GM18507 (cell line): Measurements from ENCODE around the gene VPS9D1.

Experiments used
- DNase-seq: peaks from one replicate; pipeline ENCODE4 v3.0.0; 2011; ENCODE audit warnings: low read depth; ENCODE audit not compliant: insufficient read length; ENCODE audit errors: extremely low spot score
- FAIRE-seq: peaks from 2 replicates; lab custom pipeline; 2011; peaks lifted over from hg19 to GRCh38; lab: Jason Lieb, UNC

Gene VPS9D1

GRCh38 chr16:89733322-89733721, 12.6 kb upstream of the VPS9D1 start:
- DNase-seq, result no peak

DNA sequence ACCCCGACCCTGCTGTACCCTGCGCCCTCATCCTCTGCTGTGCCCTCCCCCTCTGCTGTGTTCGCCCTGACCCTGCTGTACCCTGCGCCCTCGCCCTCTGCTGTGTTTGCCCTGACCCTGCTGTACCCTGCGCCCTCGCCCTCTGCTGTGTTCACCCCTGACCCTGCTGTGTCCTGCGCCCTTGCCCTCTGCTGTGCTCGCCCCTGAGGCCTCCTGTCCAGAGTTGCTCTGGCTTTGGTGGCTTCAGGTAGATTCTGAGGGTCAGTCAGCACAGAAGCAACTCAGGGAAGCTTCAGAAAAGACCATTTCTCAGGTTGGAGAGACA, 12.2 kb upstream of the VPS9D1 start:
- DNase-seq (no peak), FAIRE-seq (no peak)

More at GRCh38 chr16:89733322-89733721, 12.6 kb upstream of the VPS9D1 start:
- FAIRE-seq, result no peak

- DNase-seq, result no peak
- no peak for FAIRE-seq
Measured at GRCh38 chr16:89732142-89732917, 11.6 kb upstream of the VPS9D1 start.

DNA sequence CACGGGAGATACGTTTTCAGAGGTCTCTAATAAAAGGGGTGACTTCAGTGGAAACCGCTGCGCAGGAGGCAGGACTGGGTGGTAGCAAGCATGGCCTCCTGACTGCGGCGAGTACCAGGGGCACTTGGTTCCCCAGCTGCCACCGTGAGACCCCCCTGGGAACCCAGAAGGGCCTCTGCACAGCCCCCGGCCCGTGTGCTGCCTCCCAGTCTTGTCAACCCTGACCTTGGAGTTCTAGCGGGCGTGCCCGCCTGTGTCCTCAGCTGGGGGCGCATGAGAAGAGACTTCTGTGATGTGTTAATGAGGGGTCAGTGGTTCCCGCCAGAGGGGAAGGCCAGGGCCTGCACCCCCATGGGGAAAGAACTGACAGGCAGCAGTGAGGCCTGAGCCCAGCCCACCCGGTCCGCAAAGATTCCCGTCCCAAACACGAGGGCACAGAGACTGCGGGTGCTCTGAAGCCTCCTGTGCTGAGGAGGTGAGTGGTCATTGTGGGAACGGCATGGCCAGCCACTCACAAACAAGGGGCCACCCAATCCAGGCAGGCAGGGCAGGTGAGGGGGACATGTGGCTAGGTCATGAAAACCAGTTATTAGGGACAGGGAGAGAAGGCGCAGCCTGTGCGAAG, 10.0 kb upstream of the VPS9D1 start:
- no peak for FAIRE-seq

GRCh38 chr16:89729863-89730593, 9.3 kb upstream of the VPS9D1 start:
- FAIRE-seq (no peak), DNase-seq (no peak)

More for the DNA sequence above, 10.0 kb upstream of the VPS9D1 start:
- no peak for DNase-seq

DNA sequence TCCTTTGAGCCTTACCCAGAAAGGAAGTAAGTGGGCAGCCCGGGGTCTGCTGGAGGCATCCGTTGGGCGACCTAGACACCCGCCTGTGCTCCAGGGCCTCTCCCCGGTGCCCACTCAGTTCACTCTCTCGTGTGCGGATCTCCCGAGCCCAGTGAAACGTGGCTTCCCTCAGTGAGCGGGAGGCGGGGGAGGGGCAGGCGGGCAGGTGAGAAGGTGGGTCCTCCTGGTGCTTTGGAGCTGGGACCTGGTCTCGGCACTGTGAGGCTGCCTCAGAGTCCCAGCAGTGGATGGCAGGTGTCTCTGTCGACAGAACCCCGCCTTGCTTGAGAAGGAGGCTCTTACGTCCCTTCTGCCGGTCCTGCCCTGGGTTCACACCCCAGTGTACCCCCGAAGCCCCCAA, 8.6 kb upstream of the VPS9D1 start:
- no peak for FAIRE-seq
- no peak for DNase-seq

- DNase-seq (no peak), FAIRE-seq (no peak)
Measured at GRCh38 chr16:89727406-89728120, 6.9 kb upstream of the VPS9D1 start.

DNA sequence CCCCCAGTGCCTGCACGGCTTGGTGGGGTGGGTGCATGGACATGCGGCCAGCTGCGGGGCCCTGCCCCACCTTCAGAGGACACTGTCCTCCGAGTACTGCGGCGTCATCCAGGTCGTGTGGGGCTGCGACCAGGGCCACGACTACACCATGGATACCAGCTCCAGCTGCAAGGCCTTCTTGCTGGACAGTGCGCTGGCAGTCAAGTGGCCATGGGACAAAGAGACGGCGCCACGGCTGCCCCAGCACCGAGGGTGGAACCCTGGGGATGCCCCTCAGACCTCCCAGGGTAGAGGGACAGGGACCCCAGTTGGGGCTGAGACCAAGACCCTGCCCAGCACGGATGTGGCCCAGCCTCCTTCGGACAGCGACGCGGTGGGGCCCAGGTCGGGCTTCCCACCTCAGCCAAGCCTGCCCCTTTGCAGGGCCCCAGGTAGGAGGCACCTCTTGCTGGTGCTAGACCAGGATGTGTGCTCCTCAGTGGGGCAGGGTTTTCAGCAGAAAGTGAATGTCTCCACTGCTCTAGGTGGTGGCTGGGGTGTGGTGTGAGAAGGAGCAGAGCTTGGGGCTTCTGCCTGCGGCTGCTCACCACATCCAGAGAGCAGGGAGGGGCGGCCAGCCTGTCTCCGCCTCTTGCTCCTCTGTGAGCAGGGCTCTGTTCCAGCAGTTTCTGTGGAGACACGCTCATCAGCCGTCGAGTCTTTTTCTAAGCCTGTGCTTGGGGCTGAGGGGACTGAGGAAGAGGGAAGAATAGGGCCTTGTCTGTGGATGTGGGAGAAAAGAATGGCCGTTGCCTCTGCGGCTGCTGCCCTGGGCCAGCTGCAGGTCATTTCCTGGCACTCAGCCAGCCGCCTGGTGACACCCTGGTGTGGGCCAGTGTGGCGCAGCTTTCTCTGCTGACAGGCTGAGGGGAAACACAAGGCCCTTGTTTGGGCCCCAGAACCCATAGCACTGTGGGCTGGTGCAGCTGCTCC, 2.9 kb upstream of the VPS9D1 start:
- no peak for DNase-seq
- no peak for FAIRE-seq

DNA sequence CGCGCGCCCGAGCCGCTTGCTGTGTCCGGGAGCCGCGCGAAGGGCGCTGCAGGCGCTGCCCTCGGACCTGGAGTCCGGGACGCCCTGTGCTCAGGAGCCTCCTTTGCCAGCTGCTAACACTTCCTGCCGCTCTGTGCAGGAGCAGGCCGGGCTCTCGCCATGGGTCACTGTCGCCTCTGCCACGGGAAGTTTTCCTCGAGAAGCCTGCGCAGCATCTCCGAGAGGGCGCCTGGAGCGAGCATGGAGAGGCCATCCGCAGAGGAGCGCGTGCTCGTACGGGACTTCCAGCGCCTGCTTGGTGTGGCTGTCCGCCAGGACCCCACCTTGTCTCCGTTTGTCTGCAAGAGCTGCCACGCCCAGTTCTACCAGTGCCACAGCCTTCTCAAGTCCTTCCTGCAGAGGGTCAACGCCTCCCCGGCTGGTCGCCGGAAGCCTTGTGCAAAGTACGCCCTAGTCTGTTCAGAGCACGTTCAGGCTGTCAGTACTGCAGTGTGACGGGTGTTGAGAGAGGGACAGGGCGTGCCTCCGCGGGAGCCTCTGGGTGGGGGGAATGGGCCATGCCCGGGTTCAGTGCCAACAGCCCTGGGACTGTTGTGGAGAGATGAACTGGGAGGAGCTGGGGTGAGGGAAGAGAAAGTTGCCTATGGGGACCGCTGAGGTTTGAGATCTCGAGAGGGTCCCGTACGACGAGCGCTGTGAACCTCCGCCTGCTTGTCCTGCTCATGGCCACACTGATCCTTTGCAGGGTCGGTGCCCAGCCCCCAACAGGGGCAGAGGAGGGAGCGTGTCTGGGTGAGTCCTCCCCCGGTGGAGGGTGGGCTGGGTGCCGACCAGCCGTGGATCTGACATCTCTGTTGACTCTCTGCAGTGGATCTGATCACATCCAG, 1.9 kb upstream of the VPS9D1 start:
- DNase-seq (no peak), FAIRE-seq (peak; percentile 83)

DNA sequence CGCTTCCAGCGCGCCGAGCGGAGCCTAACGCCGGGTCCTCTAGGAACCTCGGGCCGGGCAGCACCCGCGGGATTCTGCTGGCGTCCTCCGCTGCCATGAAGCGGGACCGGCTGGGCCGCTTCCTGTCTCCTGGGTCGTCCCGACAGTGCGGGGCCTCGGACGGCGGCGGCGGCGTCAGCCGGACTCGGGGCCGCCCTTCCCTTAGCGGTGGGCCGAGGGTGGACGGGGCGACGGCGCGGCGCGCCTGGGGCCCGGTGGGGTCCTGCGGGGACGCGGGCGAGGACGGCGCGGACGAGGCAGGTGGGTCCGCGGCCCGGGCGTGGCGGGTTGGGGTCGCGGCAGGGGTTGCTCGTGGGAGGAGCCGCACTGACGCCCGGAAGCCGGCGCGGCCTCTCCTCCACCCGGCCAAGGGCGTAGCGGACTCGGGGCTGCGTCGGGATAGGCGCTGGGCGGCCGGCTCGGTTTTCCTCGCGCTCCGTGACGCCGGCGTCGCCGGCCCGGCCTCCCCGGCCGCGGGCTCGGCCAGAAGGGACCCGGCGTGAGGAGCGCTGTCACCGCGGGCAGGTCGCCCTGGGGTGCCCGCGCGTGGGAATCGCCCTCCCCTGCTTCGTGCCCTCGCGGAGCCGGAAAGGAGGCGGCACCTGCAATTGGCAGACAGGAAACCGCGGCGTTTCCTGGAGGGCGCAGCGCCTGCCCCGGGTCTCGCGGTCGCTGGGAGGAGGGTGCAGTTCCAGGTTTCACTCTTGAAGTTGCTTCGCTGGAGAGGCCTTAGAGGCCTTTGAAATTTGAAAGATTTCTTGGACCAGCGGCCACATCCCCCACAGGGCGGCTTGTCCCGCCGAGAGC, 1.1 kb upstream of the VPS9D1 start:
- DNase-seq (no peak), FAIRE-seq (peak; percentile 66)

DNA sequence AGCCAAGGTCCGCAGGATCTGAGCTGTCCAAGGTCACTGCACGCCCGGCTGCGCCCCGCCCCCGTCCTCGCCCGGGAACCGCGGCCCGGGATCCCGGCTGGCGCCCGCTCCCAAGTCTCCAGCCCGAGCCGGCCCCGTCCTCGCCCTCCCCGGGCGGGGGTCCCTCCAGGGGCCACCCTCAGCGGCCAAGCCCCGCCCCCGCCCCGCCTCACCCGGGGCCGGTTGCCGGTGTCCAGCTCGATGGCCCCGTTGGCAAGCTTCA, 216 bp downstream of the VPS9D1 start:
- FAIRE-seq (no peak), DNase-seq (no peak)

DNA sequence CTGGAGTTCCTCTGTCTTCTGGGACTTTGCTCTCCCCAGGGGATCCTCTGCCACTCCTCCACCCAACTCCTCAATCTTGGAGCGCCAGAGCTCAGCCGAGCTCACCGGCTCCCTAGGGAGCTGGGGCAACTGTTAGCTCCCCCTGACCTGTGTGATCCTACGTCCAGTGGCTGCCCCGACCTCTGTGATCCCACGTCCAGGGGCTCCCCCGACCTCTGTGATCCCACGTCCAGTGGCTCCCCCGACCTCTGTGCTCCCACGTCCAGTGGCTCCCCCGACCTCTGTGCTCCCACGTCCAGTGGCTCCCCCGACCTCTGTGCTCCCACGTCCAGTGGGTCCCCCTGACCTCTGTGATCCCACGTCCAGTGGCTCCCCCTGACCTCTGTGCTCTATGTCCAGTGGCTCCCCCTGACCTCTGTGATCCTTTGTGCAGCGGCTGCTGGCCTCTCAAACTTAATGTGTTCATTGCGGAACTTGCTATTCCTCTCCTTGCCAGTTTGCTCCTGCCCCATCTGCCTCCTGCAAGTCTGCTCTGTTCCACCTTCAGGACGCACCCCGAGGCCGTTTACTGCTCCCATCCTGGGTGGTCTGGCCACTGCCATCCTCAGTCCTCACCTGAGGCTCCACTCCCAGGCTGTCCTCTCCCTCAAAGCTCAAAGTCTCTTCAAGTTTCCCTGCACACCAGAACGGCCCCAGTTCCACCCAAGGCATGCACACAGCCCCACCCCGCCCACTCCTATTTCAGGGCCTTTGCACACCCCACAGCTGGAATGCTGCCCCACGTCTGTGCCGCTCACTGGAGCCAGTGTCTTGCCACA, 2.8 kb downstream of the VPS9D1 start:
- DNase-seq (no peak), FAIRE-seq (no peak)

DNA sequence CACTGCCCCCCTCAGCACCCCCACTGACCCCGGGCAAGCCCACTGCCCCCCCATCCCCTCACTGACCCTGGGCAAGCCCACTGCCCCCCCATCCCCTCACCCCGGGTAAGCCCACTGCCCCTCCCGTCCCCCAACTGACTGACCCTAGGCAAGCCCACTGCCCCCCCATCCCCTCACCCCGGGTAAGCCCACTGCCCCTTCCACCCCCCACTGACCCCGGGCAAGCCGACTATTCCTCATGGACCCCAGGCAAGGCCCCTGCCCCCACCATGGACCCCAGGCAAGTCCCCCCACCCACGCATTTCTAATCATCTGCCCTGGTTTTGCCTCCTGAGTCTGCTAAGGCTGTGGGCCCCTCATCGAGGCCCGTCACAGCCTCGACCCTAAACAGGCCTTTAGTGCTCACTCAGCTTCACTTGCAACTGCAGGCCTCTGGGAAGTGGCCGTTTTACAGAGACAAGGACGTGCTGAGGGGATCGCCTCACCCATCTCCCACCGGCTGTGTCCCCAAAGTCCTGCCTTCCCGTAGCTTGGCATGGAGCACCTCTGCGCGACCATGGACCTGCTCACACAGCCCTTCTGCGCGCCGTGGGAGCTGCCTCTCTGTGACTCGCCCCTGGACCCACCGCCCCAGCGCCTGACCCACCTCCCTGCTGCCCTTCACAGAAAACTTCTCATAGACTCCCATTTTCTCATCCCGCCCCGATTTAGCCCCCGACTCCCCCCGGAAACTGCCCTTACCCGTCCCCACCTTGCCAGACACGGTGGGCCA, 3.6 kb downstream of the VPS9D1 start:
- DNase-seq (no peak), FAIRE-seq (no peak)

- no peak for FAIRE-seq
- no peak for DNase-seq
Measured at GRCh38 chr16:89716493-89716892, 4.2 kb downstream of the VPS9D1 start.

GRCh38 chr16:89712274-89712781, 8.4 kb downstream of the VPS9D1 start:
- DNase-seq (no peak), FAIRE-seq (no peak)
